AG04449 (cell line): Measurements from ENCODE around the gene LTB.

Experiments used
- CTCF ChIA-PET: fragments of 350-600 bp; formaldehyde crosslinking; extraction: SDS; loops from one replicate; lab custom pipeline; 2021; ENCODE audit warnings: antibody characterized with exemption; lab: Yijun Ruan, JAX
- POLR2A ChIA-PET: fragments of 400-600, 350-600 bp; formaldehyde crosslinking; extraction: SDS; loops from one replicate; lab custom pipeline; 2020; ENCODE audit warnings: antibody characterized with exemption, inconsistent platforms; lab: Yijun Ruan, JAX
- DNase-seq: peaks from one replicate; pipeline ENCODE4 v3.0.0-alpha.2; 2010; ENCODE audit warnings: low read depth, low spot score
- H3K4me3 ChIP-seq: 2 replicates; pipeline ENCODE4 v1.5.1; 2011; ENCODE audit warnings: low read depth, mild to moderate bottlenecking, control low read depth, low read length
- CTCF ChIP-seq: IDR thresholded peaks from one replicate; pipeline ENCODE4 v1.5.1; 2011; ENCODE audit warnings: mild to moderate bottlenecking, moderate library complexity, low read length, control low read depth, inconsistent platforms; ENCODE audit not compliant: insufficient read depth; ENCODE audit errors: missing control alignments

The LTB gene

GRCh38 chr6:31579119-31579505 lies 3.1 kb downstream of the LTB start:
- CTCF ChIA-PET = interaction anchor here (5.8 to 31.3 kb wide), 3 partner anchors 10 to 26 kb away, joined by 40 to 1569 read pairs (median 459); partner anchors contain the start of genes ATP6V1G2, DDX39B, LTA and NCR3
- POLR2A ChIA-PET = no interaction called here
- no peak for TF ChIP-seq CTCF
- DNase-seq = no peak
- H3K4me3 ChIP-seq = no peak overlapping the region

GRCh38 chr6:31578184-31579118 lies 3.8 kb downstream of the LTB start:
- TF ChIP-seq CTCF = no peak
- DNase-seq = no peak
- ChIA-PET POLR2A (interaction anchor here (1.8 kb wide), 1 partner anchor 37 kb away, joined by 5 read pairs; the partner anchor contains the start of gene DDX39B), CTCF (interaction anchor here (0.8 to 31.3 kb wide), 5 partner anchors 8 to 48 kb away, joined by 3 to 1569 read pairs (median 40); partner anchors contain the start of genes ATP6V1G2, DDX39B, LST1 and LTA)
- no peak overlapping the region for H3K4me3 ChIP-seq

GRCh38 chr6:31577579-31577966 lies 4.7 kb downstream of the LTB start:
- no peak overlapping the region for H3K4me3 ChIP-seq
- TF ChIP-seq CTCF = no peak
- ChIA-PET POLR2A (interaction anchor here (1.8 kb wide), 1 partner anchor 36 kb away, joined by 5 read pairs; the partner anchor contains the start of gene DDX39B), CTCF (interaction anchor here (2.4 to 31.3 kb wide), 4 partner anchors 9 to 25 kb away, joined by 10 to 1569 read pairs (median 250); partner anchors contain the start of genes ATP6V1G2, DDX39B, LST1 and LTA)
- DNase-seq = no peak

- no peak for TF ChIP-seq CTCF
- DNase-seq = no peak
- ChIA-PET POLR2A (interaction anchor here (1.8 kb wide), 1 partner anchor 36 kb away, joined by 5 read pairs; the partner anchor contains the start of gene DDX39B), CTCF (interaction anchor here (2.4 to 31.3 kb wide), 4 partner anchors 9 to 24 kb away, joined by 10 to 1569 read pairs (median 250); partner anchors contain the start of genes ATP6V1G2, DDX39B, LST1 and LTA)
- no peak overlapping the region for H3K4me3 ChIP-seq
Measured at GRCh38 chr6:31576897-31577578, 5.2 kb downstream of the LTB start.

GRCh38 chr6:31575952-31576685 lies 6.1 kb downstream of the LTB start:
- ChIA-PET POLR2A (interaction anchor here (1.8 kb wide), 1 partner anchor 35 kb away, joined by 5 read pairs; the partner anchor contains the start of gene DDX39B), CTCF (interaction anchor here (2.3 to 31.3 kb wide), 7 partner anchors 8 to 23 kb away, joined by 7 to 1569 read pairs (median 15); partner anchors contain the start of genes ATP6V1G2, DDX39B, LST1 and LTA)
- DNase-seq = no peak
- no peak overlapping the region for H3K4me3 ChIP-seq
- no peak for TF ChIP-seq CTCF
